Stomach (tissue), 9 donors: ENCODE results near the gene CYS1. TPM values are rescaled to one million over a fixed set of nuclear protein-coding genes. Genes with fewer than 3 reads are reported as not detected.

Source experiments
- DNase-seq, 2 donors: peaks; one replicate each; pipeline versions ENCODE4 v3.0.0 to v3.0.0-alpha.2; 2013 to 2019
- H3K27ac ChIP-seq, 5 donors: fragments of 200-600 bp in 4 of 5; sonication (generic) in 4 of 5; one replicate each; pipeline ENCODE4 v1.5.1; 2013 to 2019; ENCODE audit warnings: mild to moderate bottlenecking in 1 of 5, moderate library complexity in 1 of 5
- H3K27me3 ChIP-seq, 3 donors: fragments of 200-600 bp; sonication (generic); one replicate each; pipeline ENCODE4 v1.5.1; 2017 to 2019; ENCODE audit warnings: mixed run types in 1 of 3
- H3K36me3 ChIP-seq, 4 donors: fragments of 200-600 bp; sonication (generic); 1 replicate in 3 of 4; 2 replicates in 1 of 4; pipeline ENCODE4 v1.5.1; 2016 to 2019
- H3K4me1 ChIP-seq, 4 donors: fragments of 200-600 bp; sonication (generic); one replicate each; pipeline ENCODE4 v1.5.1; 2016 to 2019
- H3K4me3 ChIP-seq, 4 donors: fragments of 200-600 bp; sonication (generic) in 3 of 4; one replicate each; pipeline ENCODE4 v1.5.1; 2016 to 2019; ENCODE audit warnings: mild to moderate bottlenecking in 1 of 4
- H3K9me3 ChIP-seq, 4 donors: fragments of 200-600 bp; sonication (generic); one replicate each; pipeline ENCODE4 v1.5.1; 2016 to 2019
- CTCF ChIP-seq, 7 experiments: fragments of 450-650 bp in 4 of 7; fragments of 200-600 bp in 3 of 7; sonication (generic) in 3 of 7; IDR thresholded peaks; one replicate each; pipeline ENCODE4 v1.5.1; 2016 to 2019; ENCODE audit warnings: antibody characterized with exemption in 7 of 7, control low read depth in 2 of 7, mild to moderate bottlenecking in 1 of 7
- EP300 ChIP-seq: sonication (generic); formaldehyde crosslinking; IDR thresholded peaks from one replicate; pipeline ENCODE4 v1.6.1; 2017; ENCODE audit warnings: antibody characterized with exemption
- POLR2A ChIP-seq, 4 donors: fragments of 450-650 bp; IDR thresholded peaks; one replicate each; pipeline ENCODE4 v1.6.1; 2016; ENCODE audit warnings: antibody characterized with exemption in 4 of 4, control low read depth in 2 of 4, mild to moderate bottlenecking in 1 of 4, moderate library complexity in 1 of 4
- POLR2AphosphoS5 ChIP-seq, 3 donors: sonication (generic); formaldehyde crosslinking; IDR thresholded peaks; one replicate each; pipeline ENCODE4 v1.6.1; 2016; ENCODE audit warnings: antibody characterized with exemption in 3 of 3
- WGBS, 5 donors: extraction: QIAGEN DNeasy Blood & Tissue Kit in 3 of 5; methylation state at CpG; one replicate each; pipeline versions ENCODE4 v1.1.5 to v1.1.7; 2013 to 2018; 5-methylcytosine and 5-hydroxymethylcytosine counted together
- intact Hi-C: fragments of 100-400 bp; cut with DNase I; formaldehyde crosslinking; loops from one replicate; pipeline ENCODE4 v1.15.1; 2023; ENCODE audit warnings: low total_unique reads
- polyA plus RNA-seq, 3 donors: library from polyadenylated mRNA; stranded (reverse); fragments of 200-250 nt; gene quantifications; one replicate each; pipeline ENCODE4 v1.2.3, GENCODE V29; 2013
- total RNA-seq, 5 donors: library from RNA; depleted of rRNA; stranded (reverse); fragments of >200 nt; gene quantifications; one replicate each; pipeline versions ENCODE4 v1.1.0 to v1.2.3, GENCODE V29; 2014 to 2016
- donor health status: healthy with polysubstance abuse.
- donor health status: Bipolar disorder and iron deficiency.
- donor health status: healthy.

The CYS1 gene
- total and polyA plus RNA-seq, 8 donors: 1.1 to 33.8 (median 3.9) TPM; not detected in 1

- no peak for DNase-seq
- 51 to 75% (median 69%) methylated on average over 4 to 6 of the region's 6 CpGs for WGBS, 5 donors
- Histone ChIP-seq H3K27me3 (peaks cover 0 to 48% (median 24%) of the 10 kb centered on the region in 3 donors), H3K4me1 (peaks cover 6 to 18% (median 13%) of the 10 kb centered on the region in 4 donors), H3K36me3 (no peaks in the 10 kb centered on the region), H3K27ac (no peak overlapping the region), H3K9me3 (no peaks in the 10 kb centered on the region), H3K4me3 (no peak overlapping the region)
- TF ChIP-seq POLR2AphosphoS5 (IDR thresholded peaks at IDR 0.05) (no peak), POLR2A (IDR thresholded peaks at IDR 0.05) (no peak)
- intact Hi-C loops: no loop called here
Measured at GRCh38 chr2:10085043-10085667, 4.9 kb upstream of the CYS1 start.

GRCh38 chr2:10084223-10084865 is 4.1 kb upstream of the CYS1 start:
- intact Hi-C loops: no loop called here
- Histone ChIP-seq H3K9me3 (no peaks in the 10 kb centered on the region), H3K27ac (no peak overlapping the region), H3K27me3 (peaks cover 0 to 56% (median 32%) of the 10 kb centered on the region in 3 donors), H3K4me1 (peaks cover 8 to 23% (median 17%) of the 10 kb centered on the region in 4 donors), H3K4me3 (no peak overlapping the region), H3K36me3 (no peaks in the 10 kb centered on the region)
- 72 to 87% (median 84%) methylated on average over 12 of the region's 12 CpGs for WGBS, 5 donors
- DNase-seq: no peak
- TF ChIP-seq POLR2A (IDR thresholded peaks at IDR 0.05): no peak
- no peak for TF ChIP-seq POLR2AphosphoS5 (IDR thresholded peaks at IDR 0.05)
- no peak for TF ChIP-seq CTCF (IDR thresholded peaks at IDR 0.05)
- TF ChIP-seq EP300: no peak

GRCh38 chr2:10083692-10084211 is 3.5 kb upstream of the CYS1 start:
- no peak overlapping the region for H3K27ac ChIP-seq
- no peaks in the 10 kb centered on the region for H3K36me3 ChIP-seq
- 61 to 73% (median 71%) methylated on average over 13 of the region's 13 CpGs for WGBS, 5 donors
- H3K9me3 ChIP-seq: no peaks in the 10 kb centered on the region
- TF ChIP-seq EP300 (no peak), POLR2A (IDR thresholded peaks at IDR 0.05) (no peak), CTCF (IDR thresholded peaks at IDR 0.05) (no peak), POLR2AphosphoS5 (IDR thresholded peaks at IDR 0.05) (no peak)
- DNase-seq: no peak
- no peak overlapping the region for H3K4me3 ChIP-seq
- H3K4me1 ChIP-seq: peaks cover 8 to 29% (median 23%) of the 10 kb centered on the region in 4 donors
- H3K27me3 ChIP-seq: peaks cover 0 to 62% (median 38%) of the 10 kb centered on the region in 3 donors
- intact Hi-C loops: no loop called here

GRCh38 chr2:10083046-10083445 is 2.8 kb upstream of the CYS1 start:
- H3K36me3 ChIP-seq: no peaks in the 10 kb centered on the region
- H3K9me3 ChIP-seq: no peaks in the 10 kb centered on the region
- 55 to 69% (median 62%) methylated on average over 5 of the region's 5 CpGs for WGBS, 5 donors
- H3K4me3 ChIP-seq: no peak overlapping the region
- intact Hi-C loops: no loop called here
- H3K27ac ChIP-seq: no peak overlapping the region
- peaks cover 0 to 69% (median 45%) of the 10 kb centered on the region in 3 donors for H3K27me3 ChIP-seq
- peaks cover 8 to 36% (median 29%) of the 10 kb centered on the region in 4 donors for H3K4me1 ChIP-seq
- DNase-seq: no peak
- no peak for TF ChIP-seq CTCF (IDR thresholded peaks at IDR 0.05)
- no peak for TF ChIP-seq POLR2AphosphoS5 (IDR thresholded peaks at IDR 0.05)
- no peak for TF ChIP-seq POLR2A (IDR thresholded peaks at IDR 0.05)
- no peak for TF ChIP-seq EP300
